DND-41 (cell line): ENCODE measurements around the gene FOXL1.

Experiments
- ATAC-seq: fragments of 200-7000 bp; cut with Tn5 transposase; 3 replicates; pipeline ENCODE4 v1.9.1; 2021; ENCODE audit warnings: low read depth; ENCODE audit not compliant: insufficient read depth
- DNase-seq: peaks from one replicate; pipeline ENCODE4 v3.0.0-alpha.2; 2020
- H2AFZ ChIP-seq: 2 replicates; pipeline ENCODE4 v1.6.0; 2012; ENCODE audit warnings: low read depth, low read length
- H3K27ac ChIP-seq: 2 replicates; pipeline ENCODE4 v1.5.1; 2012; ENCODE audit warnings: low read length, inconsistent platforms
- H3K27me3 ChIP-seq: fragments of 200-600 bp; sonication (generic); 2 replicates; pipeline ENCODE4 v1.6.0; 2012; ENCODE audit warnings: low read length, mild to moderate bottlenecking, inconsistent platforms; ENCODE audit not compliant: insufficient read depth, poor library complexity
- H3K36me3 ChIP-seq: 2 replicates; pipeline ENCODE4 v1.5.1; 2012; ENCODE audit warnings: low read length, inconsistent platforms; ENCODE audit not compliant: insufficient read depth
- H3K4me1 ChIP-seq: 2 replicates; pipeline ENCODE4 v1.5.1; 2012; ENCODE audit warnings: mild to moderate bottlenecking, low read length; ENCODE audit not compliant: insufficient read depth
- H3K4me2 ChIP-seq: 2 replicates; pipeline ENCODE4 v1.6.0; 2012; ENCODE audit warnings: mild to moderate bottlenecking, moderate library complexity, low read length, inconsistent platforms; ENCODE audit not compliant: insufficient read depth
- H3K4me3 ChIP-seq, 2 experiments: fragments of 200-600 bp in 1 of 2; shearing (Covaris generic) in 1 of 2; 2 replicates each; pipeline ENCODE4 v1.5.1; 2012 to 2016; ENCODE audit warnings: inconsistent platforms in 2 of 2, low read length in 2 of 2, mild to moderate bottlenecking in 2 of 2, low read depth in 1 of 2, moderate library complexity in 1 of 2
- H3K79me2 ChIP-seq: 2 replicates; pipeline ENCODE4 v1.6.0; 2012; ENCODE audit warnings: low read length, inconsistent platforms; ENCODE audit not compliant: insufficient read depth
- H3K9ac ChIP-seq: 2 replicates; pipeline ENCODE4 v1.6.0; 2012; ENCODE audit warnings: low read depth, mild to moderate bottlenecking, inconsistent platforms, low read length, moderate library complexity
- H3K9me3 ChIP-seq: 2 replicates; pipeline ENCODE4 v1.5.1; 2012; ENCODE audit warnings: low read length, moderate library complexity, mild to moderate bottlenecking, inconsistent platforms; ENCODE audit not compliant: insufficient read depth, severe bottlenecking
- H4K20me1 ChIP-seq: 2 replicates; pipeline ENCODE4 v1.6.0; 2012; ENCODE audit warnings: low read length; ENCODE audit not compliant: insufficient read depth
- EZH2 ChIP-seq: IDR thresholded peaks from 3 replicates; pipeline ENCODE4 v1.6.1; 2012; ENCODE audit warnings: borderline replicate concordance, low read depth, mild to moderate bottlenecking, moderate library complexity, low read length, inconsistent platforms; ENCODE audit not compliant: severe bottlenecking
- TF ChIP-seq, protein P1 (sequence below): IDR thresholded peaks from 2 replicates; pipeline ENCODE4 v1.5.1; 2012; ENCODE audit warnings: borderline replicate concordance, low read length, moderate library complexity, mild to moderate bottlenecking; ENCODE audit not compliant: poor library complexity, severe bottlenecking; ENCODE audit errors: extremely low read depth

The FOXL1 gene

DNA sequence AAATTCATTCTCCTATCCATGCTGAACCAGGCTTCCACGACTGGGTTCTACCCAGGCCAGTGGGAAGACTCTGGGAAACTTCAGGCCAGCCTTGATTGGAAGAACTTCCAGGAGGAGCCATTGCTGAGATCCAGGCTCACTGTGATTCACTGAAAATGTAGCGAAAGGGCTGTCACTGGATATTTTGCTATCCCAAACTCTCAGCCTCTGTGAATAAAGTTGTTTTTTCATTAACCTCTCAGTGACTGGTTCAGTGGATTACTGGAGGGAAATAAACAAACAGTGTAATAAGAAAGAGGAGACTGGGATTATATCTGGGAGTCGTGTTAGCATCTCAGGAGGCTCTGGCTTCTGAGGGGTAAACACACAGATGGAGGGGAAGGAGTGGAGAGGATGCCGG, 3.1 kb downstream of the FOXL1 start:
- no peaks in the 10 kb centered on the region for H3K4me1 ChIP-seq
- H3K9me3 ChIP-seq: no peaks in the 10 kb centered on the region
- no peak for DNase-seq

GRCh38 chr16:86584071-86584685, 5.8 kb downstream of the FOXL1 start:
- H3K4me1 ChIP-seq: no peaks in the 10 kb centered on the region
- H2AFZ ChIP-seq: no peak overlapping the region
- DNase-seq (no peak), ATAC-seq (no peak)
- no peak overlapping the region for H3K4me2 ChIP-seq
- H3K79me2 ChIP-seq: no peaks in the 10 kb centered on the region
- TF ChIP-seq, protein P1, sequence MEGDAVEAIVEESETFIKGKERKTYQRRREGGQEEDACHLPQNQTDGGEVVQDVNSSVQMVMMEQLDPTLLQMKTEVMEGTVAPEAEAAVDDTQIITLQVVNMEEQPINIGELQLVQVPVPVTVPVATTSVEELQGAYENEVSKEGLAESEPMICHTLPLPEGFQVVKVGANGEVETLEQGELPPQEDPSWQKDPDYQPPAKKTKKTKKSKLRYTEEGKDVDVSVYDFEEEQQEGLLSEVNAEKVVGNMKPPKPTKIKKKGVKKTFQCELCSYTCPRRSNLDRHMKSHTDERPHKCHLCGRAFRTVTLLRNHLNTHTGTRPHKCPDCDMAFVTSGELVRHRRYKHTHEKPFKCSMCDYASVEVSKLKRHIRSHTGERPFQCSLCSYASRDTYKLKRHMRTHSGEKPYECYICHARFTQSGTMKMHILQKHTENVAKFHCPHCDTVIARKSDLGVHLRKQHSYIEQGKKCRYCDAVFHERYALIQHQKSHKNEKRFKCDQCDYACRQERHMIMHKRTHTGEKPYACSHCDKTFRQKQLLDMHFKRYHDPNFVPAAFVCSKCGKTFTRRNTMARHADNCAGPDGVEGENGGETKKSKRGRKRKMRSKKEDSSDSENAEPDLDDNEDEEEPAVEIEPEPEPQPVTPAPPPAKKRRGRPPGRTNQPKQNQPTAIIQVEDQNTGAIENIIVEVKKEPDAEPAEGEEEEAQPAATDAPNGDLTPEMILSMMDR: no peak
- TF ChIP-seq EZH2: no peak
- no peaks in the 10 kb centered on the region for H3K9me3 ChIP-seq
- no peaks in the 10 kb centered on the region for H4K20me1 ChIP-seq
- H3K9ac ChIP-seq: no peak overlapping the region
- H3K36me3 ChIP-seq: no peaks in the 10 kb centered on the region
- H3K27me3 ChIP-seq: no peaks in the 10 kb centered on the region
- no peak overlapping the region for H3K27ac ChIP-seq
- no peak overlapping the region for H3K4me3 ChIP-seq

More for the DNA sequence above, 3.1 kb downstream of the FOXL1 start:
- Histone ChIP-seq H4K20me1 (no peaks in the 10 kb centered on the region), H3K4me3 (no peak overlapping the region), H3K9ac (no peak overlapping the region), H3K27ac (no peak overlapping the region), H2AFZ (no peak overlapping the region), H3K36me3 (no peaks in the 10 kb centered on the region), H3K27me3 (no peaks in the 10 kb centered on the region), H3K4me2 (no peak overlapping the region), H3K79me2 (no peaks in the 10 kb centered on the region)
- ATAC-seq: no peak
- TF ChIP-seq EZH2: no peak
- TF ChIP-seq, protein P1: no peak

GRCh38 chr16:86584726-86585721, 6.7 kb downstream of the FOXL1 start:
- DNase-seq (no peak), ATAC-seq (no peak)
- Histone ChIP-seq H3K4me2 (no peak overlapping the region), H3K27me3 (no peaks in the 10 kb centered on the region), H3K4me3 (no peak overlapping the region), H3K27ac (no peak overlapping the region), H3K9ac (no peak overlapping the region), H3K9me3 (no peaks in the 10 kb centered on the region), H3K4me1 (no peaks in the 10 kb centered on the region), H3K36me3 (no peaks in the 10 kb centered on the region), H3K79me2 (no peaks in the 10 kb centered on the region), H4K20me1 (no peaks in the 10 kb centered on the region), H2AFZ (no peak overlapping the region)
- TF ChIP-seq, protein P1: no peak
- TF ChIP-seq EZH2: no peak
